Gastrocnemius medialis (tissue), 4 donors: ENCODE measurements around the gene FBXW4. TPM values are rescaled to one million over a fixed set of nuclear protein-coding genes. Genes with fewer than 3 reads are reported as not detected.

Experiments
- ATAC-seq, 2 donors: fragments of 150-250 bp; one replicate each; pipeline ENCODE4 v1.9.1; 2016
- DNase-seq, 2 donors: peaks; one replicate each; pipeline ENCODE4 v3.0.0-alpha.2; 2019
- H3K27ac ChIP-seq, 4 donors: fragments of 200-600 bp; sonication (generic); 1 replicate in 1 of 4; 2 replicates in 3 of 4; pipeline ENCODE4 v1.5.1; 2016 to 2018; ENCODE audit warnings: mild to moderate bottlenecking in 2 of 4, moderate library complexity in 1 of 4
- H3K27me3 ChIP-seq, 3 donors: fragments of 200-600 bp; sonication (generic) in 2 of 3; 1 replicate in 1 of 3; 2 replicates in 2 of 3; pipeline versions ENCODE4 v1.5.1 to v1.6.0; 2016 to 2019; ENCODE audit warnings: mild to moderate bottlenecking in 1 of 3, moderate library complexity in 1 of 3
- H3K36me3 ChIP-seq, 2 donors: fragments of 200-600 bp; sonication (generic) in 1 of 2; one replicate each; pipeline ENCODE4 v1.5.1; 2017 to 2018
- H3K4me1 ChIP-seq, 2 donors: fragments of 200-600 bp; sonication (generic) in 1 of 2; one replicate each; pipeline ENCODE4 v1.5.1; 2016 to 2017; ENCODE audit warnings: mild to moderate bottlenecking in 2 of 2
- H3K4me3 ChIP-seq, 4 donors: fragments of 200-600 bp; sonication (generic) in 3 of 4; 1 replicate in 1 of 4; 2 replicates in 3 of 4; pipeline ENCODE4 v1.5.1; 2016 to 2019; ENCODE audit warnings: mild to moderate bottlenecking in 2 of 4
- H3K9me3 ChIP-seq, 3 donors: fragments of 200-600 bp; sonication (generic) in 2 of 3; 1 replicate in 1 of 3; 2 replicates in 2 of 3; pipeline ENCODE4 v1.5.1; 2016 to 2019
- POLR2A ChIP-seq, 2 donors: fragments of 450-650 bp; IDR thresholded peaks; one replicate each; pipeline ENCODE4 v1.6.1; 2017; ENCODE audit warnings: antibody characterized with exemption in 2 of 2, mild to moderate bottlenecking in 2 of 2, moderate library complexity in 2 of 2
- in situ Hi-C, 4 donors: fragments of 200-750 bp; cut with MboI; loops; one replicate each; pipeline versions ENCODE4 v1.15.0 to v1.8.0; 2017; ENCODE audit warnings: low sequenced_read_pairs in 4 of 4
- intact Hi-C: fragments of 100-400 bp; cut with DNase I; formaldehyde crosslinking; loops from one replicate; pipeline ENCODE4 v1.15.1; 2023; ENCODE audit warnings: low total_unique reads
- total RNA-seq, 4 donors: library from RNA; depleted of rRNA; stranded (reverse); fragments of >200 nt; gene quantifications; one replicate each; pipeline versions ENCODE4 v1.1.0 to v1.2.3, GENCODE V29; 2016
- TF ChIP-seq, protein P1 (sequence below), 5 experiments: fragments of 450-650 bp in 3 of 5; fragments of 200-600 bp in 2 of 5; sonication (generic) in 2 of 5; IDR thresholded peaks in 4 of 5; conservative IDR thresholded peaks in 1 of 5; 1 replicate in 4 of 5; 2 replicates in 1 of 5; pipeline ENCODE4 v1.5.1; 2016 to 2019; ENCODE audit warnings: antibody characterized with exemption in 5 of 5, mild to moderate bottlenecking in 3 of 5, moderate library complexity in 3 of 5

Gene FBXW4
- total RNA-seq, 4 donors from 2014 or later = 43.1 to 72.6 (median 70.2) TPM

DNA sequence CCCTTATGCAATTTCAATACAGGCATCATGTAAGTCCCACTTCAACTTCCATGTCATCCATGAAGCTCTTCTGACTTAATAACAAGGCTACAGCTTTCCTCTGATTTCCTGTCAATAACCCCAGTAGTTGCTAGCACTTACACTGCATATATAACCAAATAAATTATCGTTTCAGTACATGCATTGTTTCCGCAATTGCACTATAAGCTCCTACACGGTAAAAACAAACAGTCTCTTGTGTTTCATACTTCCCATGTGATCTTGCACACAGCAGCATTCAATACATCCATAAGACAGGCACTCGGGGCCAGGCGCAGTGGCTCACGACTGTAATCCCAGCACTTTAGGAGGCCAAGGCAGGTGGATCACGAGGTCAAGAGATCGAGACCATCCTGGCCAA lies 41.4 kb downstream of the FBXW4 start:
- DNase-seq = no peak
- no peak overlapping the region for H3K27ac ChIP-seq
- TF ChIP-seq, protein P1, sequence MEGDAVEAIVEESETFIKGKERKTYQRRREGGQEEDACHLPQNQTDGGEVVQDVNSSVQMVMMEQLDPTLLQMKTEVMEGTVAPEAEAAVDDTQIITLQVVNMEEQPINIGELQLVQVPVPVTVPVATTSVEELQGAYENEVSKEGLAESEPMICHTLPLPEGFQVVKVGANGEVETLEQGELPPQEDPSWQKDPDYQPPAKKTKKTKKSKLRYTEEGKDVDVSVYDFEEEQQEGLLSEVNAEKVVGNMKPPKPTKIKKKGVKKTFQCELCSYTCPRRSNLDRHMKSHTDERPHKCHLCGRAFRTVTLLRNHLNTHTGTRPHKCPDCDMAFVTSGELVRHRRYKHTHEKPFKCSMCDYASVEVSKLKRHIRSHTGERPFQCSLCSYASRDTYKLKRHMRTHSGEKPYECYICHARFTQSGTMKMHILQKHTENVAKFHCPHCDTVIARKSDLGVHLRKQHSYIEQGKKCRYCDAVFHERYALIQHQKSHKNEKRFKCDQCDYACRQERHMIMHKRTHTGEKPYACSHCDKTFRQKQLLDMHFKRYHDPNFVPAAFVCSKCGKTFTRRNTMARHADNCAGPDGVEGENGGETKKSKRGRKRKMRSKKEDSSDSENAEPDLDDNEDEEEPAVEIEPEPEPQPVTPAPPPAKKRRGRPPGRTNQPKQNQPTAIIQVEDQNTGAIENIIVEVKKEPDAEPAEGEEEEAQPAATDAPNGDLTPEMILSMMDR (IDR thresholded peaks at IDR 0.05 in 4 of 5, conservative IDR thresholded peaks at IDR 0.05 in 1 of 5) = no peak
- TF ChIP-seq POLR2A (IDR thresholded peaks at IDR 0.05) = no peak
- no peaks in the 10 kb centered on the region for H3K27me3 ChIP-seq
- H3K4me3 ChIP-seq = no peak overlapping the region
- intact Hi-C loops (no loop called here), in situ Hi-C loops (no loop called here)
- no peaks in the 10 kb centered on the region for H3K4me1 ChIP-seq
- no peaks in the 10 kb centered on the region for H3K9me3 ChIP-seq
- ATAC-seq = no peak
- no peaks in the 10 kb centered on the region for H3K36me3 ChIP-seq

DNA sequence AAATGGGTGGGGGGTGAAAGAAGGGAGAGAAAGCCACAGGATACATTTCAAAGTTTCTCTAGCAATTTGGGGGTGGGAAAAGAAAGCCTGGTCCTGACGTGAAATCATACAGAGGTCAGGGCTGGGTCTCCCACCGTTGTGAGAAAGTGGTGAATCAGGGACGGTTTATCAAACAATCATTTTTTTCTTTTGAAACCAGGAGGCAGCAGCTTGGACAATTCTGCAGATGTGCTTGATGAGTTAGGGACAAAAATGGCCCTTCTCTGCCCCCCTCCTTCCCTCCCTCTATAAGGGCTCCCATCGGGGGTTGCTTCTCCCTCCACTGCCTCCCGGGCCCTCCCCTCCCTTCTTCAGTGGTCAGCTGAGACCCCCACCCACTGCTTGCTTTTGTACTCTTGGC lies 43.6 kb downstream of the FBXW4 start:
- ATAC-seq (no peak), DNase-seq (no peak)
- TF ChIP-seq, protein P1 (IDR thresholded peaks at IDR 0.05 in 4 of 5, conservative IDR thresholded peaks at IDR 0.05 in 1 of 5) = no peak
- TF ChIP-seq POLR2A (IDR thresholded peaks at IDR 0.05) = no peak
- no peaks in the 10 kb centered on the region for H3K9me3 ChIP-seq
- in situ Hi-C loops = no loop called here
- no peaks in the 10 kb centered on the region for H3K36me3 ChIP-seq
- intact Hi-C loops = no loop called here
- H3K27ac ChIP-seq = no peak overlapping the region
- H3K4me1 ChIP-seq = peaks cover 7 to 10% of the 10 kb centered on the region in 2 donors
- H3K27me3 ChIP-seq = no peaks in the 10 kb centered on the region
- H3K4me3 ChIP-seq = no peak overlapping the region

DNA sequence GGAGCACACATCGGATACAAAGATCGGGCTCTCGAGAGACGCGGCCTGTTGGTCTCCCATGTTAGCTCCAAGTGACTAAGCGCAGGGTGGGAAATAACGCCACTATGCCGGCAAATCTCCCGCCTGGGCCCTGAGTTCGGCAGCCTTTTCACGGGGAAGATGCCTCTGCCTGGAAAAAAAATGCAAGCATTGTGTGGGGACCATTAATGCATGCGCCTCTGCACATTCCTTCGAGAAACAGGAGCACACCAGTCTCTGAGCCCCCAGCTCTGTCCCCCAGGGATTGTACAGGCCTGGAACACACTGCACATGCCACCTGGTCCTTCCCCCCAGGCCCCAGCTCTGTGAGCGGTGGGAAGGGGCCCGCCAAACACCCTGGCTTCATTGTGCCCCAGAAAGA lies 44.1 kb downstream of the FBXW4 start:
- H3K9me3 ChIP-seq = no peaks in the 10 kb centered on the region
- DNase-seq (no peak), ATAC-seq (no peak)
- intact Hi-C loops (no loop called here), in situ Hi-C loops (no loop called here)
- no peak overlapping the region for H3K27ac ChIP-seq
- peaks cover 12 to 15% of the 10 kb centered on the region in 2 donors for H3K4me1 ChIP-seq
- H3K36me3 ChIP-seq = no peaks in the 10 kb centered on the region
- TF ChIP-seq, protein P1 (IDR thresholded peaks at IDR 0.05 in 4 of 5, conservative IDR thresholded peaks at IDR 0.05 in 1 of 5) = no peak
- TF ChIP-seq POLR2A (IDR thresholded peaks at IDR 0.05) = no peak
- no peaks in the 10 kb centered on the region for H3K27me3 ChIP-seq
- H3K4me3 ChIP-seq = no peak overlapping the region

DNA sequence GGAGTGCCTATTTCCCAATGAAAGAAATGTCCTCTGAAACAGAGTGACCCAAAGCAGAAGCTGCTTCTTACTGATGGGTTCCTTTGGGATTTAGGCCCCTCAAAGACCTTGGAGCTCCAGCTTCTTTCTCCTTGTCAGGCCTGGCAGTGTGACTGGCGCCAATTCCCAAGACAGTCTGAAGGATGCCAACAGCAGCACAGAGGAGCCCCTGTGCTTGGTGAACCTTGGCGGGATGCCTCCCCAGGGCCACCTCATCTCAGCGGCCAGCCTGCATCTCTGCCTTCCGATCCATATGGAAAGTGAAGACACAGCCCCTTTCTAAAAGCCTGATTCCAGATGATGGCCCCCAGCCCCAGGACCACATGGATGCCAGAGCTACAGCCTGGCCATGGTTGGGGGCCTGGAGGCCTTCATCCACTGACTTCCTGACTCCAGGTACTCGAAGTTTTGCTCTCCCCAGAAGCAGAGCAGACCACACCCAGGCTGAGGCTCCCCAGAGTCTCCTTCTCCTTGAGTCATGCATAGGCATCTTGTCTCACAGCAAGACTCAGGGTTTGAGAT lies 45.4 kb downstream of the FBXW4 start:
- no peak for ATAC-seq
- Histone ChIP-seq H3K27me3 (no peaks in the 10 kb centered on the region), H3K4me3 (no peak overlapping the region), H3K36me3 (no peaks in the 10 kb centered on the region), H3K4me1 (peaks cover 18% of the 10 kb centered on the region in 2 donors), H3K27ac (no peak overlapping the region), H3K9me3 (no peaks in the 10 kb centered on the region)
- in situ Hi-C loops (no loop called here), intact Hi-C loops (no loop called here)
- no peak for TF ChIP-seq POLR2A (IDR thresholded peaks at IDR 0.05)
- TF ChIP-seq, protein P1 (IDR thresholded peaks at IDR 0.05 in 4 of 5, conservative IDR thresholded peaks at IDR 0.05 in 1 of 5) = no peak
- no peak for DNase-seq

DNA sequence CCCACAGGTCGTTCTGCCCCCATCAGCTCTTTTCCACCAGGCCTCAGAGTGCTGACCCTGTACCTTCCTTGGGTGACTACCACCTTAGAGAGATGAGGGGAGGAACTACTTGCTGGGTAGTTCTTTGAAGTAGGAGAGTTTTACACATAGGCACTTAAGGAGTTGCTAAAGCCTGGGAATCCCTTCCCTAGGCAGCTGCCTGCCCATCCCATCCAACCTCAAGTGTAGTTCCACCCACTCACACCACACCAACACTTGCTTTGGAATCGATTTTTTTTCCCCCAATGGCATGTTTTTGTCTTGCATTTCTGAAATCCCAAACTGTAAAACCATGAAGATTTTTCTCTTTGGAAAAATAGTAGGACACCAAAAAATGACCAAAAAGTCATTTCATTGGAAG lies 47.7 kb downstream of the FBXW4 start:
- H3K9me3 ChIP-seq = no peaks in the 10 kb centered on the region
- no peaks in the 10 kb centered on the region for H3K27me3 ChIP-seq
- peaks cover 18% of the 10 kb centered on the region in 2 donors for H3K4me1 ChIP-seq
- DNase-seq = no peak
- intact Hi-C loops = no loop called here
- ATAC-seq = no peak
- TF ChIP-seq, protein P1 (IDR thresholded peaks at IDR 0.05 in 4 of 5, conservative IDR thresholded peaks at IDR 0.05 in 1 of 5) = no peak
- no peak for TF ChIP-seq POLR2A (IDR thresholded peaks at IDR 0.05)
- H3K27ac ChIP-seq = no peak overlapping the region
- no peak overlapping the region for H3K4me3 ChIP-seq
- in situ Hi-C loops = no loop called here
- H3K36me3 ChIP-seq = no peaks in the 10 kb centered on the region
